H1 (cell line): ENCODE results near the gene ITGB7. TPM values are rescaled to one million over a fixed set of nuclear protein-coding genes. Genes with fewer than 3 reads are reported as not detected.

ENCODE experiments used
- CBX5 ChIP-seq: fragments of 300-800, 300-1000 bp; sonication (generic); IDR thresholded peaks from 2 replicates; pipeline ENCODE4 v1.7.1; 2016; ENCODE audit warnings: antibody characterized with exemption, low read length, low read depth
- CHD1 ChIP-seq: IDR thresholded peaks from 2 replicates; pipeline ENCODE4 v1.6.1; 2012; ENCODE audit warnings: low read depth, low read length, improper control_type of control experiment
- RAD21 ChIP-seq, 2 experiments: IDR thresholded peaks in 1 of 2; conservative IDR thresholded peaks in 1 of 2; 2 replicates each; pipeline ENCODE4 v1.6.1; 2011; ENCODE audit warnings: low read depth in 2 of 2, low read length in 2 of 2, improper control_type of control experiment in 1 of 2, inconsistent platforms in 1 of 2, mild to moderate bottlenecking in 1 of 2, moderate library complexity in 1 of 2
- SUZ12 ChIP-seq: fragments of 200-600 bp; sonication (generic); IDR thresholded peaks from 2 replicates; pipeline ENCODE4 v1.6.1; 2012; ENCODE audit warnings: mild to moderate bottlenecking, inconsistent platforms, low read length, moderate library complexity, mixed read lengths
- ZNF274 ChIP-seq: IDR thresholded peaks from 2 replicates; pipeline ENCODE4 v1.7.0; 2012; ENCODE audit warnings: low read length, borderline replicate concordance; ENCODE audit errors: extremely low read depth
- polyA plus RNA-seq, 7 experiments: library from polyadenylated mRNA; depleted of rRNA in 3 of 7; stranded (reverse) in 5 of 7; unstranded in 2 of 7; fragments of >200 nt in 5 of 7; fragments of 200-250 nt in 2 of 7; gene quantifications; 1 replicate in 5 of 7; 2 replicates in 1 of 7; 4 replicates in 1 of 7; pipeline versions ENCODE4 v1.2.1 to v1.2.3, GENCODE V29; 2011 to 2013; ENCODE audit warnings: missing spikeins in 2 of 7, mixed read lengths in 2 of 7
- total RNA-seq: library from RNA; stranded (reverse); fragmentation: NEBNext Ultra II Directional; extraction: Animal tissue kit (Norgen Biotek cat#: 25700); gene quantifications from 2 replicates; pipeline ENCODE4 v1.2.1, GENCODE V29; 2021

ITGB7 gene
- total and polyA plus RNA-seq, 2 of the 8 experiments (the other 6 are each of a cell fraction or from before 2014, with no cell fraction given) = 0.35 to 0.54 TPM

DNA sequence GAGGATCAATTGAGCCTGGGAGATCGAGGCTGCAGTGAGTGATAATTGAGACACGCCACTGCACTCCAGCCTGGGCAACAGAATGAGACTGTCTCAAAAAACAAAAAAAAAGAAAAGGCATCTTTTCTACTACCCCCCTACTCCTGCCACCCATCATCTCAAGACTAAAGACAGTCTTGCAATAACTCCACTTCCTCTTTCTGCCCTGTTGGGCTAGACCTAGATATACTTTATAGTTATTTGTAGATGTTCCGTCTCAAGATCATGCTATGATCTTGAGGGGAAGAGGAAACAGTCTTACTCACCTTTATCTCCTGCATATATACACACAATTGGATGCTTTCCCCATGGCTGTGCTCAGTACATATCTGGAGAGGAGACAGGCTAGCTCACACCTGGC, 48.9 kb upstream of the ITGB7 start (continued):
- TF ChIP-seq SUZ12 = no peak
- no peak for TF ChIP-seq CBX5
- TF ChIP-seq RAD21 (IDR thresholded peaks at IDR 0.05 in 1 of 2, conservative IDR thresholded peaks at IDR 0.05 in 1 of 2; ENCODE audit: low read depth in 2 of 2, low read length in 2 of 2) = no peak
- TF ChIP-seq ZNF274 = no peak
- no peak for TF ChIP-seq CHD1
